K562 (cell line): Measurements from ENCODE around the gene CKS2. TPM values are rescaled to one million over a fixed set of nuclear protein-coding genes. Genes with fewer than 3 reads are reported as not detected.

ENCODE experiments used
- CBX1 ChIP-seq: sonication (generic); IDR thresholded peaks from 2 replicates; pipeline ENCODE4 v1.6.1; 2016; ENCODE audit warnings: antibody characterized with exemption, low read depth, mild to moderate bottlenecking
- CBX2 ChIP-seq: fragments of 200-600 bp; sonication (generic); IDR thresholded peaks from one replicate; pipeline ENCODE4 v1.6.1; 2012; ENCODE audit warnings: mild to moderate bottlenecking, low read length, inconsistent platforms; ENCODE audit not compliant: insufficient read depth, poor library complexity, severe bottlenecking
- CREB1 ChIP-seq, 2 experiments: sonication (generic) in 1 of 2; formaldehyde crosslinking in 1 of 2; IDR thresholded peaks; 2 replicates each; pipeline versions ENCODE4 v1.6.1 to v1.8.0; 2012 to 2022; ENCODE audit warnings: inconsistent platforms in 1 of 2, mild to moderate bottlenecking in 1 of 2, missing genetic modification reagents in 1 of 2, moderate library complexity in 1 of 2
- HDAC6 ChIP-seq: IDR thresholded peaks from 2 replicates; pipeline ENCODE4 v1.6.1; 2012; ENCODE audit warnings: low read depth, mild to moderate bottlenecking, control low read depth, inconsistent platforms, low read length, moderate library complexity
- KDM4B ChIP-seq, 2 experiments: fragments of 450-650 bp in 1 of 2; sonication (generic) in 1 of 2; IDR thresholded peaks; 2 replicates each; pipeline ENCODE4 v1.6.1; 2016 to 2017; ENCODE audit warnings: borderline replicate concordance in 2 of 2, antibody characterized with exemption in 1 of 2, low read depth in 1 of 2, mild to moderate bottlenecking in 1 of 2
- MIER1 ChIP-seq: fragments of 450-650 bp; IDR thresholded peaks from 2 replicates; pipeline ENCODE4 v1.6.1; 2016; ENCODE audit warnings: antibody characterized with exemption, mild to moderate bottlenecking, low read depth
- NCOR1 ChIP-seq: fragments of 450-650 bp; IDR thresholded peaks from 2 replicates; pipeline ENCODE4 v1.6.1; 2016; ENCODE audit warnings: mild to moderate bottlenecking, moderate library complexity
- ZBTB8A ChIP-seq: fragments of 450-650 bp; IDR thresholded peaks from 2 replicates; pipeline ENCODE4 v1.6.1; 2018; ENCODE audit warnings: mild to moderate bottlenecking, moderate library complexity; ENCODE audit not compliant: partially characterized antibody
- polyA plus RNA-seq, 8 experiments: library from polyadenylated mRNA; depleted of rRNA in 4 of 8; stranded (reverse) in 5 of 8; unstranded in 3 of 8; fragments of >200 nt; fragmentation: Nextera tagmentation in 2 of 8; fragmentation: Illumina TruSeq in 1 of 8; extraction: Ambion mirVana in 2 of 8; extraction: Trizol in 1 of 8; gene quantifications; 2 replicates each; pipeline versions ENCODE4 v1.2.1 to v1.2.3, GENCODE V29; 2011 to 2014; ENCODE audit warnings: inconsistent platforms in 1 of 8, missing spikeins in 1 of 8
- total RNA-seq, 7 experiments: library from RNA; depleted of rRNA in 6 of 7; stranded (reverse); fragments of >200 nt in 6 of 7; fragmentation: Illumina TruSeq in 2 of 7; extraction: Trizol in 2 of 7; gene quantifications; 2 replicates each; pipeline versions ENCODE4 v1.2.1 to v1.2.3, GENCODE V29; 2011 to 2021; ENCODE audit warnings: low replicate concordance in 1 of 7
- TF ChIP-seq, protein P1 (sequence below): fragments of 450-650 bp; IDR thresholded peaks from 2 replicates; pipeline ENCODE4 v1.6.1; 2016; ENCODE audit warnings: mild to moderate bottlenecking, moderate library complexity
- TF ChIP-seq, protein P2 (sequence below), 3 experiments: fragments of 200-800 bp in 1 of 3; sonication (Bioruptor generic) in 1 of 3; sonication (generic) in 1 of 3; formaldehyde crosslinking in 1 of 3; IDR thresholded peaks; 2 replicates each; pipeline versions ENCODE4 v1.6.1 to v1.8.0; 2016 to 2022; ENCODE audit warnings: mild to moderate bottlenecking in 2 of 3, missing compliant biosample characterization in 2 of 3, missing genetic modification characterization in 2 of 3, missing genetic modification reagents in 1 of 3
- TF ChIP-seq, protein P3 (sequence below): fragments of 250-450 bp; sonication (Bioruptor Pico); IDR thresholded peaks from 2 replicates; pipeline ENCODE4 v1.5.0; 2022; ENCODE audit warnings: mild to moderate bottlenecking

CKS2 gene
- total and polyA plus RNA-seq, 9 of the 15 experiments (the other 6 are each of a cell fraction or from before 2014, with no cell fraction given), result 123 to 941 (median 321) TPM

DNA sequence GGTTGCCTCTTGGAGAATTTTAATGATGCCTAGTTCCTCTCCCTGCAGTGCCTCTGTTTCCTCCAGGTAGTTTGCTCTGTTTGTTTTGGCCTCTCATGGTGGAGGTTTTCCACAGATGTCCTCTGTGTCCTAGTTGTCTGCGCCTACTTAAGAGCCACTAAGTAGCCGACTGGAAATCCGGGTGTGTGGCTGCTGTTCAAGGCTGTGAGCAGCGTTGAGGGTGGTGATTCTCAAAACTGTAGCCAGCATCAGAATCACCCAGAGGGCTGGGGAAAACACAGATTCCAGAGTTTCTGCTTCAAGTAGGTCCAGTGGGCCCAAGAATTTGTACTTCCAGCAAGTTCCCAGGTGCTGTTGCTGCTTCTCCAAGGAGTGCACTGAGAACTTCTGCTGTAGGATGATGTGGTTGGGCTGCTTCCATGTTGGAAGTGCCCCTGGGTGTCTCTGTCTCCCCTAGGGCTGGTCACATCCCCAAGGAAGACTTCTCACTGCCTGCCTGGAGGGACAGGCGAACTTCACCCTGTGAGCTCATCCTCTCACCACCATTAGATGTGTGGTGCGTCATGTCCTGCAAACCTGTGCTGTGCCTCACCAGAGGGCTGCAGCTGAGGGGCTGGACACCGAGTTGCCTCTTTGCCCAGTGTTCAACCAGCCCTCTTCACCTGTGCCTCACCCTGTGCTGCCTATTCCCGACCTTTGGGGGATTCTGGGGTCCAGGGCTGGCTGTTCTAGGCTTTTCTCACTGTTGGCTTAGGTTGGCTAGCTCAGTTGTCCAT is 42.1 kb downstream of the CKS2 start (continued):
- TF ChIP-seq, protein P1, sequence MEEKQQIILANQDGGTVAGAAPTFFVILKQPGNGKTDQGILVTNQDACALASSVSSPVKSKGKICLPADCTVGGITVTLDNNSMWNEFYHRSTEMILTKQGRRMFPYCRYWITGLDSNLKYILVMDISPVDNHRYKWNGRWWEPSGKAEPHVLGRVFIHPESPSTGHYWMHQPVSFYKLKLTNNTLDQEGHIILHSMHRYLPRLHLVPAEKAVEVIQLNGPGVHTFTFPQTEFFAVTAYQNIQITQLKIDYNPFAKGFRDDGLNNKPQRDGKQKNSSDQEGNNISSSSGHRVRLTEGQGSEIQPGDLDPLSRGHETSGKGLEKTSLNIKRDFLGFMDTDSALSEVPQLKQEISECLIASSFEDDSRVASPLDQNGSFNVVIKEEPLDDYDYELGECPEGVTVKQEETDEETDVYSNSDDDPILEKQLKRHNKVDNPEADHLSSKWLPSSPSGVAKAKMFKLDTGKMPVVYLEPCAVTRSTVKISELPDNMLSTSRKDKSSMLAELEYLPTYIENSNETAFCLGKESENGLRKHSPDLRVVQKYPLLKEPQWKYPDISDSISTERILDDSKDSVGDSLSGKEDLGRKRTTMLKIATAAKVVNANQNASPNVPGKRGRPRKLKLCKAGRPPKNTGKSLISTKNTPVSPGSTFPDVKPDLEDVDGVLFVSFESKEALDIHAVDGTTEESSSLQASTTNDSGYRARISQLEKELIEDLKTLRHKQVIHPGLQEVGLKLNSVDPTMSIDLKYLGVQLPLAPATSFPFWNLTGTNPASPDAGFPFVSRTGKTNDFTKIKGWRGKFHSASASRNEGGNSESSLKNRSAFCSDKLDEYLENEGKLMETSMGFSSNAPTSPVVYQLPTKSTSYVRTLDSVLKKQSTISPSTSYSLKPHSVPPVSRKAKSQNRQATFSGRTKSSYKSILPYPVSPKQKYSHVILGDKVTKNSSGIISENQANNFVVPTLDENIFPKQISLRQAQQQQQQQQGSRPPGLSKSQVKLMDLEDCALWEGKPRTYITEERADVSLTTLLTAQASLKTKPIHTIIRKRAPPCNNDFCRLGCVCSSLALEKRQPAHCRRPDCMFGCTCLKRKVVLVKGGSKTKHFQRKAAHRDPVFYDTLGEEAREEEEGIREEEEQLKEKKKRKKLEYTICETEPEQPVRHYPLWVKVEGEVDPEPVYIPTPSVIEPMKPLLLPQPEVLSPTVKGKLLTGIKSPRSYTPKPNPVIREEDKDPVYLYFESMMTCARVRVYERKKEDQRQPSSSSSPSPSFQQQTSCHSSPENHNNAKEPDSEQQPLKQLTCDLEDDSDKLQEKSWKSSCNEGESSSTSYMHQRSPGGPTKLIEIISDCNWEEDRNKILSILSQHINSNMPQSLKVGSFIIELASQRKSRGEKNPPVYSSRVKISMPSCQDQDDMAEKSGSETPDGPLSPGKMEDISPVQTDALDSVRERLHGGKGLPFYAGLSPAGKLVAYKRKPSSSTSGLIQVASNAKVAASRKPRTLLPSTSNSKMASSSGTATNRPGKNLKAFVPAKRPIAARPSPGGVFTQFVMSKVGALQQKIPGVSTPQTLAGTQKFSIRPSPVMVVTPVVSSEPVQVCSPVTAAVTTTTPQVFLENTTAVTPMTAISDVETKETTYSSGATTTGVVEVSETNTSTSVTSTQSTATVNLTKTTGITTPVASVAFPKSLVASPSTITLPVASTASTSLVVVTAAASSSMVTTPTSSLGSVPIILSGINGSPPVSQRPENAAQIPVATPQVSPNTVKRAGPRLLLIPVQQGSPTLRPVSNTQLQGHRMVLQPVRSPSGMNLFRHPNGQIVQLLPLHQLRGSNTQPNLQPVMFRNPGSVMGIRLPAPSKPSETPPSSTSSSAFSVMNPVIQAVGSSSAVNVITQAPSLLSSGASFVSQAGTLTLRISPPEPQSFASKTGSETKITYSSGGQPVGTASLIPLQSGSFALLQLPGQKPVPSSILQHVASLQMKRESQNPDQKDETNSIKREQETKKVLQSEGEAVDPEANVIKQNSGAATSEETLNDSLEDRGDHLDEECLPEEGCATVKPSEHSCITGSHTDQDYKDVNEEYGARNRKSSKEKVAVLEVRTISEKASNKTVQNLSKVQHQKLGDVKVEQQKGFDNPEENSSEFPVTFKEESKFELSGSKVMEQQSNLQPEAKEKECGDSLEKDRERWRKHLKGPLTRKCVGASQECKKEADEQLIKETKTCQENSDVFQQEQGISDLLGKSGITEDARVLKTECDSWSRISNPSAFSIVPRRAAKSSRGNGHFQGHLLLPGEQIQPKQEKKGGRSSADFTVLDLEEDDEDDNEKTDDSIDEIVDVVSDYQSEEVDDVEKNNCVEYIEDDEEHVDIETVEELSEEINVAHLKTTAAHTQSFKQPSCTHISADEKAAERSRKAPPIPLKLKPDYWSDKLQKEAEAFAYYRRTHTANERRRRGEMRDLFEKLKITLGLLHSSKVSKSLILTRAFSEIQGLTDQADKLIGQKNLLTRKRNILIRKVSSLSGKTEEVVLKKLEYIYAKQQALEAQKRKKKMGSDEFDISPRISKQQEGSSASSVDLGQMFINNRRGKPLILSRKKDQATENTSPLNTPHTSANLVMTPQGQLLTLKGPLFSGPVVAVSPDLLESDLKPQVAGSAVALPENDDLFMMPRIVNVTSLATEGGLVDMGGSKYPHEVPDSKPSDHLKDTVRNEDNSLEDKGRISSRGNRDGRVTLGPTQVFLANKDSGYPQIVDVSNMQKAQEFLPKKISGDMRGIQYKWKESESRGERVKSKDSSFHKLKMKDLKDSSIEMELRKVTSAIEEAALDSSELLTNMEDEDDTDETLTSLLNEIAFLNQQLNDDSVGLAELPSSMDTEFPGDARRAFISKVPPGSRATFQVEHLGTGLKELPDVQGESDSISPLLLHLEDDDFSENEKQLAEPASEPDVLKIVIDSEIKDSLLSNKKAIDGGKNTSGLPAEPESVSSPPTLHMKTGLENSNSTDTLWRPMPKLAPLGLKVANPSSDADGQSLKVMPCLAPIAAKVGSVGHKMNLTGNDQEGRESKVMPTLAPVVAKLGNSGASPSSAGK, result no peak
- TF ChIP-seq ZBTB8A (no peak), KDM4B (IDR thresholded peaks at IDR 0.05; ENCODE audit: borderline replicate concordance in 2 of 2, low read depth in 1 of 2) (no peak), CBX2 (no peak), NCOR1 (no peak), HDAC6 (no peak), CREB1 (IDR thresholded peaks at IDR 0.05) (no peak), CREB1 (CRISPR knock-in tag; IDR thresholded peaks at IDR 0.05) (no peak), MIER1 (no peak), CBX1 (no peak)
- TF ChIP-seq, protein P2, sequence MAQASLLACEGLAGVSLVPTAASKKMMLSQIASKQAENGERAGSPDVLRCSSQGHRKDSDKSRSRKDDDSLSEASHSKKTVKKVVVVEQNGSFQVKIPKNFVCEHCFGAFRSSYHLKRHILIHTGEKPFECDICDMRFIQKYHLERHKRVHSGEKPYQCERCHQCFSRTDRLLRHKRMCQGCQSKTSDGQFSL (CRISPR knock-in tag; IDR thresholded peaks at IDR 0.05), result no peak
- TF ChIP-seq, protein P2 (tag; IDR thresholded peaks at IDR 0.05), result no peak
- TF ChIP-seq, protein P3, sequence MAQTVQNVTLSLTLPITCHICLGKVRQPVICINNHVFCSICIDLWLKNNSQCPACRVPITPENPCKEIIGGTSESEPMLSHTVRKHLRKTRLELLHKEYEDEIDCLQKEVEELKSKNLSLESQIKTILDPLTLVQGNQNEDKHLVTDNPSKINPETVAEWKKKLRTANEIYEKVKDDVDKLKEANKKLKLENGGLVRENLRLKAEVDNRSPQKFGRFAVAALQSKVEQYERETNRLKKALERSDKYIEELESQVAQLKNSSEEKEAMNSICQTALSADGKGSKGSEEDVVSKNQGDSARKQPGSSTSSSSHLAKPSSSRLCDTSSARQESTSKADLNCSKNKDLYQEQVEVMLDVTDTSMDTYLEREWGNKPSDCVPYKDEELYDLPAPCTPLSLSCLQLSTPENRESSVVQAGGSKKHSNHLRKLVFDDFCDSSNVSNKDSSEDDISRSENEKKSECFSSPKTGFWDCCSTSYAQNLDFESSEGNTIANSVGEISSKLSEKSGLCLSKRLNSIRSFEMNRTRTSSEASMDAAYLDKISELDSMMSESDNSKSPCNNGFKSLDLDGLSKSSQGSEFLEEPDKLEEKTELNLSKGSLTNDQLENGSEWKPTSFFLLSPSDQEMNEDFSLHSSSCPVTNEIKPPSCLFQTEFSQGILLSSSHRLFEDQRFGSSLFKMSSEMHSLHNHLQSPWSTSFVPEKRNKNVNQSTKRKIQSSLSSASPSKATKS (CRISPR knock-in tag), result no peak
